HepG2 (cell line): ENCODE results near the gene TTYH1. TPM values are rescaled to one million over a fixed set of nuclear protein-coding genes. Genes with fewer than 3 reads are reported as not detected.

ENCODE experiments used
- ATAC-seq: fragments of 200-7000 bp; cut with Tn5 transposase; 3 replicates; pipeline ENCODE4 v1.9.1; 2020; ENCODE audit warnings: mild to moderate bottlenecking, moderate library complexity
- BruUV-seq: library from RNA; stranded (reverse); fragments of 400-500 nt; replicated peaks from 2 replicates; lab custom pipeline; 2021; lab: Mats Ljungman, UMichigan
- CTCF ChIA-PET: fragments of 300-600 bp; formaldehyde crosslinking; extraction: SDS; loops from one replicate; lab custom pipeline; 2021; ENCODE audit warnings: low total read pairs, inconsistent platforms, low intra/inter-chr PET ratio; lab: Yijun Ruan, JAX
- POLR2A ChIA-PET: fragments of 350-600 bp; sonication (Branson Sonifier 250); formaldehyde crosslinking; loops from one replicate; lab custom pipeline; 2020; ENCODE audit warnings: antibody characterized with exemption, inconsistent platforms; lab: Yijun Ruan, JAX
- DNase-seq: peaks from one replicate; pipeline ENCODE4 v3.0.0-alpha.2; 2015; ENCODE audit warnings: low spot score
- FAIRE-seq: peaks from 3 replicates; lab custom pipeline; 2011; peaks lifted over from hg19 to GRCh38; lab: Jason Lieb, UNC
- H2AFZ ChIP-seq: one replicate; pipeline ENCODE4 v1.6.1; 2011; ENCODE audit warnings: low read length, inconsistent platforms
- H3K27ac ChIP-seq: fragments of 300-600 bp; 3 replicates; pipeline ENCODE4 v1.8.0; 2011; ENCODE audit warnings: mixed run types, mild to moderate bottlenecking, mixed read lengths, low read length, inconsistent platforms; ENCODE audit not compliant: insufficient read depth; ENCODE audit errors: extremely low read length
- H3K27me3 ChIP-seq, 2 experiments: fragments of 200-600 bp in 1 of 2; 2 replicates in 1 of 2; 3 replicates in 1 of 2; pipeline versions ENCODE4 v1.6.0 to v1.8.0; 2011; ENCODE audit warnings: low read length in 2 of 2, mild to moderate bottlenecking in 2 of 2, moderate library complexity in 2 of 2, inconsistent platforms in 1 of 2; ENCODE audit not compliant: insufficient read depth in 2 of 2, control insufficient read depth in 1 of 2
- H3K36me3 ChIP-seq, 2 experiments: fragments of 200-600 bp in 1 of 2; replicated peaks in 1 of 2; 2 replicates in 1 of 2; 3 replicates in 1 of 2; pipeline versions ENCODE4 v1.5.1 to v1.8.0; 2011; ENCODE audit warnings: low read length in 2 of 2, inconsistent platforms in 1 of 2; ENCODE audit not compliant: insufficient read depth in 2 of 2, control insufficient read depth in 1 of 2
- H3K4me1 ChIP-seq: 2 replicates; pipeline ENCODE4 v1.5.1; 2012; ENCODE audit warnings: low read length, inconsistent platforms; ENCODE audit not compliant: insufficient read depth
- H3K4me2 ChIP-seq: 2 replicates; pipeline ENCODE4 v1.6.0; 2011; ENCODE audit warnings: low read depth, low read length, inconsistent platforms
- H3K4me3 ChIP-seq, 3 experiments: fragments of 200-600 bp in 1 of 3; sonication (generic), shearing (Covaris generic) in 1 of 3; replicated peaks in 1 of 3; 2 replicates each; pipeline ENCODE4 v1.5.1; 2011 to 2016; ENCODE audit warnings: low read length in 3 of 3, inconsistent platforms in 2 of 3, low read depth in 2 of 3, mild to moderate bottlenecking in 2 of 3, control low read depth in 1 of 3, mixed read lengths in 1 of 3; ENCODE audit not compliant: insufficient read depth in 1 of 3
- H3K79me2 ChIP-seq: one replicate; pipeline ENCODE4 v1.6.1; 2011; ENCODE audit warnings: low read length, inconsistent platforms; ENCODE audit not compliant: insufficient read depth
- H3K9ac ChIP-seq: 2 replicates; pipeline ENCODE4 v1.6.0; 2011; ENCODE audit warnings: mild to moderate bottlenecking, low read depth, low read length, inconsistent platforms; ENCODE audit not compliant: insufficient read depth
- H3K9me3 ChIP-seq: 2 replicates; pipeline ENCODE4 v1.5.1; 2012; ENCODE audit warnings: mild to moderate bottlenecking, low read length
- H4K20me1 ChIP-seq: 2 replicates; pipeline ENCODE4 v1.6.0; 2011; ENCODE audit warnings: inconsistent platforms, mild to moderate bottlenecking, low read length, moderate library complexity; ENCODE audit not compliant: insufficient read depth
- ASH2L ChIP-seq: fragments of 300-600, 200-600 bp; sonication (generic); IDR thresholded peaks from 2 replicates; pipeline ENCODE4 v1.7.0; 2017; ENCODE audit warnings: low read depth, mild to moderate bottlenecking, moderate library complexity, mixed read lengths, low read length; ENCODE audit not compliant: insufficient read length
- BRF2 ChIP-seq: sonication (generic); formaldehyde crosslinking; IDR thresholded peaks from 2 replicates; pipeline ENCODE4 v1.8.1; 2022; ENCODE audit warnings: mild to moderate bottlenecking, missing genetic modification reagents
- CC2D1A ChIP-seq: sonication (generic); formaldehyde crosslinking; IDR thresholded peaks from 2 replicates; pipeline ENCODE4 v1.8.1; 2023; ENCODE audit warnings: mild to moderate bottlenecking, missing genetic modification reagents
- HDAC6 ChIP-seq: fragments of 200-600 bp; sonication (generic); IDR thresholded peaks from 2 replicates; pipeline ENCODE4 v1.7.0; 2017; ENCODE audit warnings: mild to moderate bottlenecking, antibody characterized with exemption, low read length, low read depth
- HMGXB3 ChIP-seq: sonication (generic); formaldehyde crosslinking; IDR thresholded peaks from 2 replicates; pipeline ENCODE4 v1.4.0; 2020; ENCODE audit warnings: missing genetic modification reagents, borderline replicate concordance
- HNF1B ChIP-seq: sonication (generic); formaldehyde crosslinking; IDR thresholded peaks from 2 replicates; pipeline ENCODE4 v1.5.1; 2020; ENCODE audit warnings: mild to moderate bottlenecking, moderate library complexity, missing genetic modification reagents
- MTF1 ChIP-seq: sonication (generic); formaldehyde crosslinking; IDR thresholded peaks from 2 replicates; pipeline ENCODE4 v1.5.0; 2020; ENCODE audit warnings: missing genetic modification reagents
- REST ChIP-seq, 2 experiments: IDR thresholded peaks; 2 replicates each; pipeline ENCODE4 v1.6.1; 2011 to 2012; ENCODE audit warnings: low read length in 2 of 2, borderline replicate concordance in 1 of 2, low read depth in 1 of 2, mild to moderate bottlenecking in 1 of 2, moderate library complexity in 1 of 2
- WGBS: methylation state at CpG from one replicate; pipeline ENCODE4 v1.1.6; 2017; ENCODE audit warnings: low lambda C conversion rate; 5-methylcytosine and 5-hydroxymethylcytosine counted together
- in situ Hi-C: cut with HindIII; loops from 2 replicates; pipeline ENCODE4 v1.10.0; 2017; ENCODE audit warnings: low pct_unique_long_range_greater_than_20kb; ENCODE audit not compliant: extremely low pct_ligation_motif_present
- intact Hi-C: fragments of 100-400 bp; cut with micrococcal nuclease; formaldehyde crosslinking; loops from one replicate; pipeline ENCODE4 v1.10.0; 2022; ENCODE audit not compliant: unreplicated experiment
- polyA plus RNA-seq, 8 experiments: library from polyadenylated mRNA; depleted of rRNA in 3 of 8; stranded (reverse) in 7 of 8; unstranded in 1 of 8; fragments of >200 nt; fragmentation: Illumina TruSeq in 4 of 8; extraction: Trizol in 4 of 8; gene quantifications; 2 replicates each; pipeline versions ENCODE4 v1.2.1 to v1.2.3, GENCODE V29; 2011 to 2016; ENCODE audit warnings: low read depth in 4 of 8, missing spikeins in 1 of 8, mixed read lengths in 1 of 8; ENCODE audit not compliant: insufficient read depth in 1 of 8
- total RNA-seq, 5 experiments: library from RNA; depleted of rRNA; stranded (reverse); fragments of >200 nt; fragmentation: Illumina TruSeq; extraction: Trizol; gene quantifications; 2 replicates each; pipeline ENCODE4 v1.2.3, GENCODE V29; 2016; ENCODE audit warnings: low read depth in 1 of 5

The TTYH1 gene
- total and polyA plus RNA-seq, 2 of the 13 experiments (the other 11 are each of a cell fraction or from before 2014, with no cell fraction given) = 6.9 to 19.9 TPM

- TF ChIP-seq HMGXB3 = no peak
- no peak for TF ChIP-seq REST (IDR thresholded peaks at IDR 0.05; ENCODE audit: borderline replicate concordance in 1 of 2, low read depth in 1 of 2, low read length in 2 of 2)
- TF ChIP-seq ASH2L = no peak
Observed at GRCh38 chr19:54395685-54396084, 19.6 kb upstream of the TTYH1 start (continued).

- Histone ChIP-seq H3K79me2 (no peaks in the 10 kb centered on the region), H3K9me3 (no peaks in the 10 kb centered on the region), H3K36me3 (no peaks in the 10 kb centered on the region), H3K27ac (no peak overlapping the region), H2AFZ (no peak overlapping the region), H3K4me2 (no peak overlapping the region), H3K4me1 (no peaks in the 10 kb centered on the region), H3K9ac (no peak overlapping the region), H3K4me3 (no peak overlapping the region), H4K20me1 (no peaks in the 10 kb centered on the region), H3K27me3 (peaks cover 0 to 4% of the 10 kb centered on the region in 2 experiments; a peak in 2 of 5 replicates)
- no TSS peak for BruUV-seq
- intact Hi-C loops = no loop called here
- TF ChIP-seq CC2D1A (CRISPR knock-in tag) = no peak
- no peak for TF ChIP-seq MTF1 (CRISPR knock-in tag)
- no peak for TF ChIP-seq HNF1B
- no peak for TF ChIP-seq BRF2
- no peak for TF ChIP-seq HDAC6
- ATAC-seq (no peak), FAIRE-seq (no peak), DNase-seq (no peak)
- in situ Hi-C loops = no loop called here
- WGBS = 33% methylated on average over 2 of the region's 2 CpGs
- CTCF ChIA-PET = no interaction called here
- POLR2A ChIA-PET = no interaction called here
Observed at GRCh38 chr19:54399189-54399588, 16.1 kb upstream of the TTYH1 start.
